OCI-LY7 (cell line): ENCODE measurements around the gene OPTC. TPM values are rescaled to one million over a fixed set of nuclear protein-coding genes. Genes with fewer than 3 reads are reported as not detected.

Experiments
- BruUV-seq: library from RNA; stranded (reverse); fragments of 400-500 nt; replicated peaks from 2 replicates; lab custom pipeline; 2021; lab: Mats Ljungman, UMichigan
- CTCF ChIA-PET: fragments of 300-600 bp; sonication (Branson Sonifier 250); formaldehyde crosslinking; loops from one replicate; lab custom pipeline; 2022; ENCODE audit warnings: antibody characterized with exemption; ENCODE audit not compliant: unreplicated experiment; lab: Charles Lee
- POLR2A ChIA-PET: fragments of 300-600 bp; sonication (Branson Sonifier 250); formaldehyde crosslinking; loops from one replicate; lab custom pipeline; 2022; ENCODE audit warnings: antibody characterized with exemption; lab: Charles Lee
- DNase-seq: peaks from one replicate; pipeline ENCODE4 v3.0.0-alpha.2; 2015; ENCODE audit warnings: low spot score
- H2AFZ ChIP-seq: fragments of 200-600 bp; sonication (generic), shearing (Covaris generic); 2 replicates; pipeline ENCODE4 v1.6.1; 2014; ENCODE audit warnings: mild to moderate bottlenecking, antibody characterized with exemption, low read length, moderate library complexity
- H3K27ac ChIP-seq: fragments of 200-600 bp; sonication (generic); 2 replicates; pipeline ENCODE4 v1.5.1; 2014; ENCODE audit warnings: mixed run types, low read depth, mild to moderate bottlenecking, moderate library complexity, low read length, inconsistent platforms; ENCODE audit not compliant: poor library complexity, severe bottlenecking
- H3K36me3 ChIP-seq: fragments of 200-600 bp; sonication (generic); 2 replicates; pipeline ENCODE4 v1.6.1; 2014; ENCODE audit warnings: mild to moderate bottlenecking, antibody characterized with exemption, low read length, moderate library complexity, mixed read lengths; ENCODE audit not compliant: insufficient read depth
- H3K4me1 ChIP-seq: fragments of 200-600 bp; sonication (generic); 2 replicates; pipeline ENCODE4 v1.5.1; 2014; ENCODE audit warnings: mild to moderate bottlenecking, low read length; ENCODE audit not compliant: insufficient read depth, poor library complexity, severe bottlenecking
- H3K4me2 ChIP-seq: fragments of 200-600 bp; sonication (generic); 2 replicates; pipeline ENCODE4 v1.6.1; 2014; ENCODE audit warnings: mild to moderate bottlenecking, low read length
- H3K4me3 ChIP-seq: fragments of 200-600 bp; sonication (generic); 2 replicates; pipeline ENCODE4 v1.5.1; 2014; ENCODE audit warnings: mild to moderate bottlenecking, low read depth, low read length; ENCODE audit not compliant: poor library complexity, severe bottlenecking
- H3K79me2 ChIP-seq: fragments of 200-600 bp; sonication (generic); 2 replicates; pipeline ENCODE4 v1.6.1; 2016; ENCODE audit warnings: low read depth, mild to moderate bottlenecking, low read length, moderate library complexity, mixed read lengths; ENCODE audit not compliant: insufficient read depth
- H3K9me2 ChIP-seq: fragments of 200-600 bp; sonication (generic); 2 replicates; pipeline ENCODE4 v1.6.1; 2016; ENCODE audit warnings: mild to moderate bottlenecking, low read length, mixed read lengths; ENCODE audit not compliant: insufficient read depth
- H3K9me3 ChIP-seq: fragments of 200-600 bp; sonication (generic); 2 replicates; pipeline ENCODE4 v1.6.1; 2014; ENCODE audit warnings: mild to moderate bottlenecking, mixed run types, low read length, mixed read lengths
- H4K20me1 ChIP-seq: fragments of 200-600 bp; sonication (generic); 2 replicates; pipeline ENCODE4 v1.6.1; 2014; ENCODE audit warnings: mild to moderate bottlenecking, antibody characterized with exemption, low read length, moderate library complexity, mixed read lengths; ENCODE audit not compliant: insufficient read depth
- CTCF ChIP-seq: fragments of 200-600 bp; sonication (generic); conservative IDR thresholded peaks from 2 replicates; pipeline ENCODE4 v1.5.1; 2014; ENCODE audit warnings: mild to moderate bottlenecking, antibody characterized with exemption, low read length, moderate library complexity, mixed read lengths
- EZH2phosphoT487 ChIP-seq: fragments of 200-600 bp; sonication (generic); IDR thresholded peaks from 2 replicates; pipeline ENCODE4 v1.6.1; 2018; ENCODE audit warnings: low read depth, borderline replicate concordance, mild to moderate bottlenecking, mixed run types, antibody characterized with exemption, low read length, moderate library complexity, mixed read lengths
- intact Hi-C: fragments of 100-400 bp; cut with micrococcal nuclease; formaldehyde crosslinking; loops from one replicate; pipeline ENCODE4 v1.10.0; 2022; ENCODE audit not compliant: unreplicated experiment
- total RNA-seq, 2 experiments: library from RNA; depleted of rRNA in 1 of 2; stranded (reverse); fragments of >200 nt in 1 of 2; shearing (Covaris generic) in 1 of 2; gene quantifications; 2 replicates each; pipeline ENCODE4 v1.2.3, GENCODE V29; 2014 to 2022

Gene OPTC
- total RNA-seq, 2 experiments from 2014 or later: not detected

GRCh38 chr1:203478231-203478630 is 15.7 kb upstream of the OPTC start:
- no peaks in the 10 kb centered on the region for H3K79me2 ChIP-seq
- intact Hi-C loops: no loop called here
- no peaks in the 10 kb centered on the region for H3K9me3 ChIP-seq
- no peak overlapping the region for H2AFZ ChIP-seq
- no peak overlapping the region for H3K27ac ChIP-seq
- no peaks in the 10 kb centered on the region for H3K9me2 ChIP-seq
- TF ChIP-seq CTCF (no peak), EZH2phosphoT487 (no peak)
- ChIA-PET CTCF (interaction anchor here (1.4 kb wide), 1 partner anchor 12 kb away, joined by 4 read pairs; no protein-coding TSS in a partner anchor), POLR2A (interaction anchor here (0.5 to 1.4 kb wide), 2 partner anchors 24 to 135 kb away, joined by 3 read pairs; no protein-coding TSS in a partner anchor)
- peaks cover 17% of the 10 kb centered on the region for H3K4me1 ChIP-seq
- no peaks in the 10 kb centered on the region for H3K36me3 ChIP-seq
- H3K4me3 ChIP-seq: no peak overlapping the region
- no peak overlapping the region for H3K4me2 ChIP-seq
- DNase-seq: no peak
- BruUV-seq: no TSS peak
- H4K20me1 ChIP-seq: no peaks in the 10 kb centered on the region

DNA sequence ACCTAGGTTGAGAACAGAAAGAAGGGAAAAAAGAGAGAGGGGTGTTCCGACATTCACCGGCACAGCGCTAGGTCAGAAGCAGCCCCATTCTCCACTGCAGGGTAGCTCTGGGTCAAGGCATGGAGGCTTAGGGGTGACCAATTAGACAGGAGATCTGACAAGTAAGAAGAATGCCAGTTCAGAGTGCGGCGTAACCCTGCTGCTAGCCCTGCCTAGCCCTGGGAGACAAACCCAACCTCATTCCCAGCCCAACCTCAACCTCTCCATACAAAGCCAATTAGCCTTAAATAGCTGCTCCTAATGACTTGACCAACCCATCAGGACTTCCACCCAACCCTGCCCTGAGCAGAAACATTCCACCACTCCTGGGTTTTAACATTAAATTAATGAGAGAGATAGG is 15.0 kb upstream of the OPTC start:
- intact Hi-C loops: no loop called here
- CTCF ChIA-PET: no interaction called here

DNA sequence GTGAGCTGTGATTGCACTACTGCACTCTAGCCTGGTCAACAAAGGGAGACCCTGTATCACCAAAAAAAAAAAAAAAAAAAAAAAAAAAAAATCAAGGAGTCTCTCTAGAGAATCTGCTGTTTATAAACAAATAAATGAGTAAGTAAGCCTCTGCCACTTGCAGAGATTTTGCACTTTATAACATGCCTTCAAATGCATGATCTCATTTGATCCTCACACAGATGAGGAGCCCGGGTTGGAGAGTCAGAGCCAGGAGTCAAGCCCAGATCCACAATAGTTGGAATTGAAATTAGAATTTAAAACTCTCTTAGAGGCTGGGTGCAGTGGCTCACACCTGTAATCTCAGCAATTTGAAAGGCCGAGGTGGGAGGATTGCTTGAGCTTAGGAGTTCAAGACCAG is 14.3 kb upstream of the OPTC start:
- no peak for TF ChIP-seq EZH2phosphoT487
- TF ChIP-seq CTCF: no peak
- Histone ChIP-seq H3K4me3 (no peak overlapping the region), H4K20me1 (no peaks in the 10 kb centered on the region), H3K9me3 (no peaks in the 10 kb centered on the region), H2AFZ (peak overlapping the region; percentile 81; the same call in 1 of the 2 replicates), H3K9me2 (no peaks in the 10 kb centered on the region), H3K4me2 (no peak overlapping the region), H3K4me1 (peaks cover 17% of the 10 kb centered on the region), H3K79me2 (no peaks in the 10 kb centered on the region), H3K36me3 (no peaks in the 10 kb centered on the region), H3K27ac (no peak overlapping the region)
- no TSS peak for BruUV-seq
- ChIA-PET CTCF (no interaction called here), POLR2A (interaction anchor here (0.6 kb wide), 1 partner anchor 9 kb away, joined by 4 read pairs; no protein-coding TSS in a partner anchor)
- intact Hi-C loops: no loop called here
- DNase-seq: no peak

More for the DNA sequence above, 15.0 kb upstream of the OPTC start:
- Histone ChIP-seq H3K79me2 (no peaks in the 10 kb centered on the region), H3K9me2 (no peaks in the 10 kb centered on the region), H3K27ac (no peak overlapping the region), H4K20me1 (no peaks in the 10 kb centered on the region), H3K4me1 (peaks cover 17% of the 10 kb centered on the region), H3K4me3 (no peak overlapping the region), H2AFZ (no peak overlapping the region), H3K36me3 (no peaks in the 10 kb centered on the region), H3K4me2 (no peak overlapping the region), H3K9me3 (no peaks in the 10 kb centered on the region)
- POLR2A ChIA-PET: interaction anchor here (0.6 to 1.4 kb wide), 2 partner anchors 8 to 135 kb away, joined by 3 to 4 read pairs; no protein-coding TSS in a partner anchor
- no TSS peak for BruUV-seq
- TF ChIP-seq EZH2phosphoT487: no peak
- DNase-seq: no peak
